Lower lobe of right lung (tissue), 2 donors: ENCODE data around the gene NTHL1. TPM values are rescaled to one million over a fixed set of nuclear protein-coding genes. Genes with fewer than 3 reads are reported as not detected.
A peak's percentile ranks its signal among the peaks of the same experiment; 100 is the strongest.

Source experiments
- ATAC-seq, 2 donors: fragments of 200-7000 bp; cut with Tn5 transposase; one replicate each; pipeline ENCODE4 v1.9.1; 2020 to 2022; ENCODE audit warnings: mild to moderate bottlenecking in 2 of 2, moderate library complexity in 2 of 2
- DNase-seq: peaks from one replicate; pipeline ENCODE4 v3.0.0-alpha.2; 2020
- H3K27ac ChIP-seq: fragments of 200-600 bp; one replicate; pipeline ENCODE4 v1.8.0; 2022
- H3K27me3 ChIP-seq: fragments of 200-600 bp; one replicate; pipeline ENCODE4 v1.8.0; 2022; ENCODE audit warnings: low read depth
- H3K36me3 ChIP-seq: fragments of 200-600 bp; one replicate; pipeline ENCODE4 v1.8.0; 2022; ENCODE audit warnings: mild to moderate bottlenecking
- H3K4me1 ChIP-seq: fragments of 200-600 bp; one replicate; pipeline ENCODE4 v1.8.0; 2022
- H3K4me3 ChIP-seq: fragments of 200-600 bp; one replicate; pipeline ENCODE4 v1.8.0; 2022; ENCODE audit warnings: mild to moderate bottlenecking
- H3K9me3 ChIP-seq: fragments of 200-600 bp; one replicate; pipeline ENCODE4 v1.8.0; 2022
- CTCF ChIP-seq: fragments of 200-600 bp; IDR thresholded peaks from one replicate; pipeline ENCODE4 v1.8.0; 2022; ENCODE audit warnings: antibody characterized with exemption, mild to moderate bottlenecking
- intact Hi-C: fragments of 100-400 bp; cut with DNase I; formaldehyde crosslinking; loops from one replicate; pipeline ENCODE4 v1.11.0; 2022
- microRNA-seq: library from miRNA; unstranded; fragments of <30 nt; microRNA quantifications from one replicate; pipeline ENCODE4 v1.2.0, GENCODE V29; 2020; ENCODE audit warnings: borderline number of aligned reads
- total RNA-seq: library from RNA; stranded (reverse); fragmentation: NEBNext Ultra II Directional; extraction: Animal tissue kit (Norgen Biotek cat#: 25700); gene quantifications from one replicate; pipeline ENCODE4 v1.2.1, GENCODE V29; 2021
- donor health status: DM: no; HTN: yes; CAD: no; lungs with severe emphysema.

The NTHL1 gene
- total RNA-seq, 1 donor from 2014 or later = 24.3 TPM

DNA sequence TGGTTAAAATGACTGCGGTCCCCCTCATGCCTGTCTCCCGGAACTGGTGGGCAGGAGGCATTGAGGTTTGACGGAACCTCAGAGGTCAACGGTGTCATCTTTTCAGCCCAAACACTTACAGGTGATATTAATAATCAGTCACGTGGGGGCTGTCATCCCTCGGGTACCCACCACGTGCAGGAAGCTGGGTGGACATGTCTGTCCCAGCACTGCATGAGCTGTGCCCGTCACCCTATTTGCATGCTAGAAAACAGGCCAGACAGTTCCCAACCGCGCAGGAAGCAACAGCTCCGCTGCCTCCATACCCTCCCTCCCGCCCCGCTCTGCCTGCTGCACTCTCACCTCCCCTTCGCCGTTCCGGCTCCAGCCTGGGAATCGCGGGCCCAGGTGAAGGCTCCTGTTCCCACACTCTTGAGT, 56.5 kb downstream of the NTHL1 start:
- Histone ChIP-seq H3K9me3 (no peaks in the 10 kb centered on the region), H3K4me3 (peak overlapping the region; percentile 57), H3K36me3 (peaks cover 13% of the 10 kb centered on the region), H3K27me3 (peaks cover 27% of the 10 kb centered on the region), H3K4me1 (peaks cover 20% of the 10 kb centered on the region), H3K27ac (no peak overlapping the region)
- DNase-seq (peak; percentile 47), ATAC-seq (peak; percentile 13 to 19)
- TF ChIP-seq CTCF = no peak
- intact Hi-C loops = no loop called here

GRCh38 chr16:1990351-1991134, 57.1 kb downstream of the NTHL1 start:
- no peak overlapping the region for H3K27ac ChIP-seq
- ATAC-seq (no peak), DNase-seq (peak; percentile 57)
- H3K4me3 ChIP-seq = peak overlapping the region; percentile 39
- TF ChIP-seq CTCF = no peak
- intact Hi-C loops = no loop called here
- peaks cover 19% of the 10 kb centered on the region for H3K36me3 ChIP-seq
- H3K4me1 ChIP-seq = peaks cover 20% of the 10 kb centered on the region
- H3K27me3 ChIP-seq = peaks cover 27% of the 10 kb centered on the region
- no peaks in the 10 kb centered on the region for H3K9me3 ChIP-seq

GRCh38 chr16:1990101-1990350, 57.6 kb downstream of the NTHL1 start:
- intact Hi-C loops = no loop called here
- DNase-seq (no peak), ATAC-seq (no peak)
- Histone ChIP-seq H3K36me3 (peaks cover 23% of the 10 kb centered on the region), H3K9me3 (no peaks in the 10 kb centered on the region), H3K4me3 (no peak overlapping the region), H3K27me3 (peaks cover 27% of the 10 kb centered on the region), H3K4me1 (peaks cover 25% of the 10 kb centered on the region), H3K27ac (no peak overlapping the region)
- no peak for TF ChIP-seq CTCF

Small RNAs within 50 kb of the gene (microRNA-seq; reads per million reads assigned to microRNA genes)
- 1.5 reads per million for gene MIR1225

Other genes starting within 250 kb of the NTHL1 start
- 69.1 TPM for gene HAGH, start 221.0 kb downstream of the NTHL1 start, total RNA-seq
- 16.1 TPM for gene FAHD1, start 220.6 kb downstream of the NTHL1 start, total RNA-seq
- not detected for gene MEIOB, start 175.7 kb downstream of the NTHL1 start, total RNA-seq
- gene HS3ST6, start 129.4 kb downstream of the NTHL1 start, total RNA-seq = 1.3 TPM
- gene MSRB1, start 104.6 kb downstream of the NTHL1 start, total RNA-seq = 35.1 TPM
- gene RPL3L, start 93.1 kb downstream of the NTHL1 start, total RNA-seq = not detected
- gene NDUFB10, start 88.3 kb downstream of the NTHL1 start, total RNA-seq = 85.8 TPM
- gene RPS2, start 83.0 kb downstream of the NTHL1 start, total RNA-seq = 1,721 TPM
- not detected for gene RNF151, start 81.0 kb downstream of the NTHL1 start, total RNA-seq
- gene TBL3, start 75.8 kb downstream of the NTHL1 start, total RNA-seq = 25.6 TPM
- gene NOXO1, start 66.4 kb downstream of the NTHL1 start, total RNA-seq = 1.7 TPM
- 24.7 TPM for gene GFER, start 63.6 kb downstream of the NTHL1 start, total RNA-seq
- gene SYNGR3, start 57.9 kb downstream of the NTHL1 start, total RNA-seq = 0.24 TPM
- gene ZNF598, start 38.0 kb downstream of the NTHL1 start, total RNA-seq = 27.2 TPM
- gene NPW, start 28.0 kb downstream of the NTHL1 start, total RNA-seq = not detected
- 343 TPM for gene NHERF2, start 20.9 kb downstream of the NTHL1 start, total RNA-seq
- gene TSC2, start 151 bp upstream of the NTHL1 start, total RNA-seq = 123 TPM
- 81.6 TPM for gene PKD1, start 88.1 kb upstream of the NTHL1 start, total RNA-seq
- 0.80 TPM for gene RAB26, start 100.8 kb upstream of the NTHL1 start, total RNA-seq
- 61.9 TPM for gene TRAF7, start 107.9 kb upstream of the NTHL1 start, total RNA-seq
- 0.09 TPM for gene CASKIN1, start 148.8 kb upstream of the NTHL1 start, total RNA-seq
- 26.6 TPM for gene MLST8, start 157.6 kb upstream of the NTHL1 start, total RNA-seq
- gene BRICD5, start 163.0 kb upstream of the NTHL1 start, total RNA-seq = 7.8 TPM
- gene PGP, start 167.0 kb upstream of the NTHL1 start, total RNA-seq = 13.3 TPM
- gene E4F1, start 175.8 kb upstream of the NTHL1 start, total RNA-seq = 21.0 TPM
- gene DNASE1L2, start 188.6 kb upstream of the NTHL1 start, total RNA-seq = 2.0 TPM
- gene ECI1, start 203.8 kb upstream of the NTHL1 start, total RNA-seq = 50.4 TPM
- 98.6 TPM for gene RNPS1, start 220.3 kb upstream of the NTHL1 start, total RNA-seq